HuH-7.5 (cell line): Measurements from ENCODE around the gene SLC5A1.
"Not testable (repeated sequence)": the region's sequence is repeated elsewhere in the genome, so short reads cannot be mapped to it uniquely, and the experiment has no call there.

Experiments
- DNase-seq: peaks from one replicate; pipeline ENCODE4 v3.0.0; 2011; ENCODE audit warnings: low spot score

Gene SLC5A1

GRCh38 chr22:32148372-32148771 lies 105.3 kb downstream of the SLC5A1 start:
- not testable (repeated sequence) for DNase-seq

GRCh38 chr22:32150647-32151046 lies 107.6 kb downstream of the SLC5A1 start:
- DNase-seq, result not testable (repeated sequence)

- not testable (repeated sequence) for DNase-seq
Observed at GRCh38 chr22:32151641-32152040, 108.6 kb downstream of the SLC5A1 start.

GRCh38 chr22:32154727-32155126 lies 111.7 kb downstream of the SLC5A1 start:
- DNase-seq, result not testable (repeated sequence)

- DNase-seq, result not testable (repeated sequence)
Observed at GRCh38 chr22:32157632-32158031, 114.6 kb downstream of the SLC5A1 start.

- no peak for DNase-seq
Observed at GRCh38 chr22:32158712-32159533, 115.9 kb downstream of the SLC5A1 start, which contains the start of gene C22orf42. Gene C22orf42, minus strand, starts transcription at chr22:32159303. Its CDS starts 88 bp downstream, at chr22:32159215.

GRCh38 chr22:32160411-32160810 lies 117.3 kb downstream of the SLC5A1 start:
- not testable (repeated sequence) for DNase-seq
